ENCODE data around the gene RTRAF. TPM values are rescaled to one million over a fixed set of nuclear protein-coding genes. Genes with fewer than 3 reads are reported as not detected.

Gene RTRAF
- total RNA-seq, 4 donors from 2014 or later = 68.6 to 91.2 (median 78.4) TPM

DNA sequence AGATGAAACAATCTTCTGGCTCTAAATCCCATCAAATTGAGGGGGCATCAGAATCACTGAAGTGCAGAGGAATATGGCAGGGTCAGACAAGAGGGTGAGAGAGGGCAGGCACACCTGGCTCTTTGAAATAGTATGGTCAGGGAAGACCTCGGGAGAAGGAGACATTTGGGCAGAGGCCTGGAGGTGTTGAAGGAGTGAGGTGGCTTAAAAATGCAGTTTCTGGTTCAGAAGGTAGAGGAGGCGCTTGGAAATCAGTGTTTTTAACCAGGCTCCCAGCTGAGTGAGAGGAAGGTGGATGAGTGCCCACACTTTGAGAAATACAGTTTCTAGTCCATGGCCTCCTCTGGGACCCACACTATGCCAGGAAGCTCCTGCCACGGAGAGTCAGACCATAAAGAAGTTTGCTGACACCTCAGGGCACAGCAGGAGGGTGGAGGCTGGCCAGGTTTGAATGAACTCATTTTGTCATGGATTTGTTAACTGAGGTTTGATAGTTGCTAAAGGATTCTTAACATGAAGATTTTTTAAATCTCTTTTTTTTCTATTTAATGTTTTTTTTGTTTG lies 59.4 kb downstream of the RTRAF start:
- no peaks in the 10 kb centered on the region for H3K36me3 ChIP-seq
- in situ Hi-C loops (cut with MboI; ENCODE audit: low sequenced_read_pairs in 4 of 4) (no loop called here), intact Hi-C loops (cut with DNase I; ENCODE audit: low total_unique reads) (no loop called here)
- no peak overlapping the region for H3K27ac ChIP-seq
- H3K4me1 ChIP-seq = peaks cover 7 to 19% of the 10 kb centered on the region in 2 donors
- no peak for TF ChIP-seq POLR2A (IDR thresholded peaks at IDR 0.05)
- TF ChIP-seq, protein P1, sequence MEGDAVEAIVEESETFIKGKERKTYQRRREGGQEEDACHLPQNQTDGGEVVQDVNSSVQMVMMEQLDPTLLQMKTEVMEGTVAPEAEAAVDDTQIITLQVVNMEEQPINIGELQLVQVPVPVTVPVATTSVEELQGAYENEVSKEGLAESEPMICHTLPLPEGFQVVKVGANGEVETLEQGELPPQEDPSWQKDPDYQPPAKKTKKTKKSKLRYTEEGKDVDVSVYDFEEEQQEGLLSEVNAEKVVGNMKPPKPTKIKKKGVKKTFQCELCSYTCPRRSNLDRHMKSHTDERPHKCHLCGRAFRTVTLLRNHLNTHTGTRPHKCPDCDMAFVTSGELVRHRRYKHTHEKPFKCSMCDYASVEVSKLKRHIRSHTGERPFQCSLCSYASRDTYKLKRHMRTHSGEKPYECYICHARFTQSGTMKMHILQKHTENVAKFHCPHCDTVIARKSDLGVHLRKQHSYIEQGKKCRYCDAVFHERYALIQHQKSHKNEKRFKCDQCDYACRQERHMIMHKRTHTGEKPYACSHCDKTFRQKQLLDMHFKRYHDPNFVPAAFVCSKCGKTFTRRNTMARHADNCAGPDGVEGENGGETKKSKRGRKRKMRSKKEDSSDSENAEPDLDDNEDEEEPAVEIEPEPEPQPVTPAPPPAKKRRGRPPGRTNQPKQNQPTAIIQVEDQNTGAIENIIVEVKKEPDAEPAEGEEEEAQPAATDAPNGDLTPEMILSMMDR (IDR thresholded peaks at IDR 0.05 in 4 of 5, conservative IDR thresholded peaks at IDR 0.05 in 1 of 5) = no peak
- peak in 1 of 2 donors; percentile 52 for DNase-seq
- ATAC-seq = no peak
- H3K27me3 ChIP-seq = no peaks in the 10 kb centered on the region
- no peak overlapping the region for H3K4me3 ChIP-seq
- H3K9me3 ChIP-seq = no peaks in the 10 kb centered on the region

DNA sequence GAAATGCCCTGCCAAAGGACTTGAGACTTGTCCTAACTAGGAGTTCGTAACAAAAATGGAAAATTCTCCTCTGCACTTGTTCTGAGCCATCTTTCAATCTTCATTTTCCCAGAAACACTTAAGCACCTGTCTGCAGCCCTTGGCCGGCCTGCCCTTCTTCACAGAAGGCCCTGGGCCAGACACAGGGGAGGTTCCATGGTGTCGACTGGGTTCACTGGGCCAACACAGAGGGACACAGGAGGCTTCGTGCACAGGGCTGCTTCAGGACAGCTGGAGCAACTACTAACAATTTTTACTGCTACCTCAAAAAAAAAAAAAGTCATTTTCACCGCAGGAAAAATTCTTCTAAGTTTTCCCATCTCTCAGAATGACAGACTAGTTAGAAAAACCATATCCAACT lies 59.9 kb downstream of the RTRAF start:
- Histone ChIP-seq H3K27ac (no peak overlapping the region), H3K9me3 (no peaks in the 10 kb centered on the region), H3K27me3 (no peaks in the 10 kb centered on the region), H3K4me3 (no peak overlapping the region), H3K4me1 (peaks cover 7 to 19% of the 10 kb centered on the region in 2 donors), H3K36me3 (no peaks in the 10 kb centered on the region)
- intact Hi-C loops (cut with DNase I; ENCODE audit: low total_unique reads) = no loop called here
- in situ Hi-C loops (cut with MboI; ENCODE audit: low sequenced_read_pairs in 4 of 4) = no loop called here
- TF ChIP-seq POLR2A (IDR thresholded peaks at IDR 0.05) = no peak
- TF ChIP-seq, protein P1 (IDR thresholded peaks at IDR 0.05 in 4 of 5, conservative IDR thresholded peaks at IDR 0.05 in 1 of 5) = no peak
- no peak for DNase-seq
- ATAC-seq = no peak

DNA sequence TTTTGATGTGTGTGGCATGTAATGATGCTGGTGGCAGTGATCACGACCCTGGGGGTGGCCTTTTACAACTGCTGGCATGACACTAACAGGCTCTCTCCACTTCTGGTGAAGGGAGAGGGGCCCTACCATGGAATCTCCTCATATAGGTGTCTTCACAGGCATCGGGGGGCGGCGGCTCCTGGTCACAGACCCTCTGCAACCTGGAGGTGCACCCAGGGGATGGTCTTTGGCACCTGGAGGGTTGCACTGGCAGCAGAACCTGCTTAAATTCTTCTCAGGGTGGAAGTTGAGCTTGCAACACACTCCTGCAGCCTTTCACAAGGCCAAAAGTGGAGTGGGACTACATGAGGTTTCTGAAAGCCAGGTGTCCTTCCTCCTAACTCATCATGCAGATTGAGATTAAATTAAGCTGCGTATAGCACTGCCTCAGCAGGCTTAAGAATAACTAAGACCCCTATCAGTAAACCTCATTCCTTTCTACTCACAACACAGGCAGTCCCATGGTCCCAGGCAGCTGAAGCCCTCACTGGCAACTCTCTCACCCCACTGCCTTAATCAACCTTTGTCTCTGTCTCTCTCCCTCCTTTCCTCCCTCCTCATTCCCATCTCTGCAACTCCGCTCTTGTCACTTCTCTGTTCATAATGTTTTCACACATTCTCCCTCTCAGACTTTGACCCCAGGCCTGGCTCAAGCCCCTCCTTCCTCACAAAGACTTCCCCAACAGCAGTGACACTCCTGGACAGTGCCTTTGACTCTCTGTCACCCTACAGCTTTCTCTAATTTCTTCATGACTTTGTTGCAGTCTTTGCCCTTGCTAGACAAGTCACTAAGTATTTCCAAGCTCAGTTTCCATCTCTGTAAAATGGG lies 60.6 kb downstream of the RTRAF start:
- DNase-seq (no peak), ATAC-seq (no peak)
- peaks cover 7 to 19% of the 10 kb centered on the region in 2 donors for H3K4me1 ChIP-seq
- no peak overlapping the region for H3K27ac ChIP-seq
- intact Hi-C loops (cut with DNase I; ENCODE audit: low total_unique reads) (loop anchor here (5.0 kb wide), 1 partner anchor 33 kb away; no protein-coding TSS in a partner anchor), in situ Hi-C loops (cut with MboI; ENCODE audit: low sequenced_read_pairs in 4 of 4) (no loop called here)
- TF ChIP-seq POLR2A (IDR thresholded peaks at IDR 0.05) = no peak
- TF ChIP-seq, protein P1 (IDR thresholded peaks at IDR 0.05 in 4 of 5, conservative IDR thresholded peaks at IDR 0.05 in 1 of 5) = no peak
- no peak overlapping the region for H3K4me3 ChIP-seq
- no peaks in the 10 kb centered on the region for H3K9me3 ChIP-seq
- no peaks in the 10 kb centered on the region for H3K27me3 ChIP-seq
- no peaks in the 10 kb centered on the region for H3K36me3 ChIP-seq

DNA sequence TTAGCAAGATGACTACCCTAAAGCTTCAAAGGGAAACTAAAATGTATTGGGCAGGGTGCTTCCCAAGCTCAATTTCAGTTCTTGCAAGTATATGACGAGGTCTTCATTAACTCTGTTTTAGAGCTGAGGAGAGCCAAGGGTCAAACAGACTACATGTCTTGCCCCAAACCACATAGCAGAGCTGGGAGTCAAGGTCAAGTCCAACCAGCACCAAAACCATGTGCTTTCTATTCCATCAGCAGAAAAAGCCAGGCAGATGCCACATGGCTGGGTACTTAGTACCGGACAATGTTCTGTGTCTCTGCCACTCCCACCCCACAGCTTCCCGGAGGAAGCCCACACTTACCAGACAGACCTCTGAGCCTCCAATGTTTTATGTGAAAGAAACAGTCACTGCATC lies 61.9 kb downstream of the RTRAF start:
- Histone ChIP-seq H3K36me3 (no peaks in the 10 kb centered on the region), H3K4me3 (no peak overlapping the region), H3K27me3 (no peaks in the 10 kb centered on the region), H3K27ac (peak overlapping the region in 1 of 4 donors; percentile 67), H3K9me3 (no peaks in the 10 kb centered on the region), H3K4me1 (peaks cover 7 to 19% of the 10 kb centered on the region in 2 donors)
- DNase-seq = no peak
- intact Hi-C loops (cut with DNase I; ENCODE audit: low total_unique reads) (loop anchor here (5.0 kb wide), 1 partner anchor 34 kb away; no protein-coding TSS in a partner anchor), in situ Hi-C loops (cut with MboI; ENCODE audit: low sequenced_read_pairs in 4 of 4) (no loop called here)
- no peak for ATAC-seq
- TF ChIP-seq, protein P1 (IDR thresholded peaks at IDR 0.05 in 4 of 5, conservative IDR thresholded peaks at IDR 0.05 in 1 of 5) = no peak
- TF ChIP-seq POLR2A (IDR thresholded peaks at IDR 0.05) = no peak

Measured in gastrocnemius medialis (tissue), 4 donors.